ENCODE data around the gene CD46. TPM values are rescaled to one million over a fixed set of nuclear protein-coding genes. Genes with fewer than 3 reads are reported as not detected.

The CD46 gene
- polyA plus RNA-seq, 1 donor from 2014 or later: 393 TPM

DNA sequence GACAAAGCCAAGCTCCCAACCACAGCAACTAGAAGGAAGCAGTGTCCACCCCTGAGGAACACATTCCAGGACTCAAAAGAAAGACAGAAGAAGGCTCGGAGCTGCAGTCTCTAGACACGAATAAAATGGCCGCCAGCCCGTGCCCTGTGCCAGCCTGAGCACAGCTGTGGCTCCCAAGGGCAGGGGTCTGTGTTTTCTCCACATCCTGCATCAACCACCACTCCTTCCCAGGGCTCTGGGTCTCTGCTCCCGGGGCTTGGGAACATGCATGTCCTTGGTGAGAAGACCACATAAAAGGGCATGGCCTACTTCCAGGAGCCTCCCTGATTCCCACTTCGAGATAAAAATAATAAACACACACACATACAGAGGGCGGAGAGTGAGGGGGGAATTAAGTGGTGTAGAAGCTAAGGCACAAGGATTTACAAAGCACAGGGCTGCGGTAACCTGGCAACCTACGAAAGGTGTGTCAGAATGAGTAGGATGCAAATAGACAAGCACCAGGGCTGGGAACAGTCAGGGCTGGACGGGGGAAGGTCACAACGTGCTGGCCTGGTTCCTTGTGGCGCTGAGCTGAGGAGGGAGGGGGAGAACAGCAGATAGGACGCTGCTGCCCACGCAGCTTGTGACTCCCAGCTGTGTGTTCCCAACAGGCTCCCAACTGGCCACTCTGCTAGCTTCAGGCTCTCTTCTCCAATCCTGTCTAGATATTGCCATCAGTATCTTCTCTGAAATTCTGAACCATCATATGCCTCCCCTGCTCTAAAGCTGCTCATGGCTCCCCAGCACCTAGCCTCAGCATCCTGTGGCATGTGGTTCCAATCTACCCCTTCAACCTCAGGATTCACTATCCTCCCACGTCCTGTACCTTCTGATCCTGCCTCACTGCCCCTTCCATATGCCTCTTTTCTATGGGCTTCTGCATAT lies 86.6 kb downstream of the CD46 start:
- Histone ChIP-seq H3K4me3 (ENCODE audit: low read length) (no peak overlapping the region), H3K27ac (ENCODE audit: low read length) (no peak overlapping the region), H2AFZ (ENCODE audit: low read depth, low read length) (no peak overlapping the region)

DNA sequence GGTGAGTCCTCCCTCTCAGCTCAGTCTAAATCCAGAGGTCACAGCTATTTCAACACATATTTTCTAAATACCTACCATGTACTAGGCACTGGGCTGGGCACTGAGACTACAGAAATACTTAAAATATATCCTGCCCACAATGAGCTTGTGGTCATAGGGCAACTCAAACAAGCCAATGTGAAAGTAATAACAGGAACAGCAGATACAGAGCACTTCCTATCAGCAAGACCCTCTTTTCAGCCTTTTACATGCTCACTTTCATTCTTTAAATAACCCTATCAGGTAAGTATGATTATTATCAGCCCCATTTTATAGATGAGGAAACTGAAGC lies 87.2 kb downstream of the CD46 start:
- Histone ChIP-seq H3K4me3 (ENCODE audit: low read length) (no peak overlapping the region), H2AFZ (ENCODE audit: low read depth, low read length) (no peak overlapping the region), H3K79me2 (replicated peaks; ENCODE audit: insufficient read depth, low read length) (no peaks in the 10 kb centered on the region), H3K27me3 (ENCODE audit: insufficient read depth, low read depth, low read length) (no peaks in the 10 kb centered on the region), H3K9me2 (ENCODE audit: insufficient read depth, low read length) (no peaks in the 10 kb centered on the region), H3K9ac (ENCODE audit: low read length) (no peak overlapping the region), H3K4me2 (ENCODE audit: low read length) (no peak overlapping the region), H4K20me1 (ENCODE audit: insufficient read depth) (no peaks in the 10 kb centered on the region), H3K36me3 (ENCODE audit: insufficient read depth, low read length) (no peaks in the 10 kb centered on the region), H3K9me3 (ENCODE audit: low read length) (no peaks in the 10 kb centered on the region), H3F3A (ENCODE audit: insufficient read depth, low read length, poor library complexity, severe bottlenecking) (no peaks in the 10 kb centered on the region), H3K27ac (ENCODE audit: low read length) (no peak overlapping the region)
- TF ChIP-seq TAF1 (IDR thresholded peaks at IDR 0.05; ENCODE audit: low read depth) (no peak), RAD21 (conservative IDR thresholded peaks at IDR 0.05) (no peak)

More for the DNA sequence above, 86.6 kb downstream of the CD46 start:
- H3K4me2 ChIP-seq (ENCODE audit: low read length): no peak overlapping the region
- H3K9me3 ChIP-seq (ENCODE audit: low read length): no peaks in the 10 kb centered on the region
- H3K9me2 ChIP-seq (ENCODE audit: insufficient read depth, low read length): no peaks in the 10 kb centered on the region
- TF ChIP-seq SMC3 (conservative IDR thresholded peaks at IDR 0.05; ENCODE audit: poor library complexity) (no peak), EP300 (conservative IDR thresholded peaks at IDR 0.05; ENCODE audit: poor library complexity, severe bottlenecking) (no peak), EZH2 (IDR thresholded peaks at IDR 0.05; ENCODE audit: borderline replicate concordance, insufficient read depth, low read length, poor library complexity, severe bottlenecking) (no peak), TAF1 (IDR thresholded peaks at IDR 0.05; ENCODE audit: low read depth) (no peak), POLR2AphosphoS5 (IDR thresholded peaks at IDR 0.05) (no peak)
- TF ChIP-seq, protein P1, sequence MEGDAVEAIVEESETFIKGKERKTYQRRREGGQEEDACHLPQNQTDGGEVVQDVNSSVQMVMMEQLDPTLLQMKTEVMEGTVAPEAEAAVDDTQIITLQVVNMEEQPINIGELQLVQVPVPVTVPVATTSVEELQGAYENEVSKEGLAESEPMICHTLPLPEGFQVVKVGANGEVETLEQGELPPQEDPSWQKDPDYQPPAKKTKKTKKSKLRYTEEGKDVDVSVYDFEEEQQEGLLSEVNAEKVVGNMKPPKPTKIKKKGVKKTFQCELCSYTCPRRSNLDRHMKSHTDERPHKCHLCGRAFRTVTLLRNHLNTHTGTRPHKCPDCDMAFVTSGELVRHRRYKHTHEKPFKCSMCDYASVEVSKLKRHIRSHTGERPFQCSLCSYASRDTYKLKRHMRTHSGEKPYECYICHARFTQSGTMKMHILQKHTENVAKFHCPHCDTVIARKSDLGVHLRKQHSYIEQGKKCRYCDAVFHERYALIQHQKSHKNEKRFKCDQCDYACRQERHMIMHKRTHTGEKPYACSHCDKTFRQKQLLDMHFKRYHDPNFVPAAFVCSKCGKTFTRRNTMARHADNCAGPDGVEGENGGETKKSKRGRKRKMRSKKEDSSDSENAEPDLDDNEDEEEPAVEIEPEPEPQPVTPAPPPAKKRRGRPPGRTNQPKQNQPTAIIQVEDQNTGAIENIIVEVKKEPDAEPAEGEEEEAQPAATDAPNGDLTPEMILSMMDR (IDR thresholded peaks at IDR 0.05; ENCODE audit: poor library complexity, severe bottlenecking): no peak
- TF ChIP-seq, protein P2, sequence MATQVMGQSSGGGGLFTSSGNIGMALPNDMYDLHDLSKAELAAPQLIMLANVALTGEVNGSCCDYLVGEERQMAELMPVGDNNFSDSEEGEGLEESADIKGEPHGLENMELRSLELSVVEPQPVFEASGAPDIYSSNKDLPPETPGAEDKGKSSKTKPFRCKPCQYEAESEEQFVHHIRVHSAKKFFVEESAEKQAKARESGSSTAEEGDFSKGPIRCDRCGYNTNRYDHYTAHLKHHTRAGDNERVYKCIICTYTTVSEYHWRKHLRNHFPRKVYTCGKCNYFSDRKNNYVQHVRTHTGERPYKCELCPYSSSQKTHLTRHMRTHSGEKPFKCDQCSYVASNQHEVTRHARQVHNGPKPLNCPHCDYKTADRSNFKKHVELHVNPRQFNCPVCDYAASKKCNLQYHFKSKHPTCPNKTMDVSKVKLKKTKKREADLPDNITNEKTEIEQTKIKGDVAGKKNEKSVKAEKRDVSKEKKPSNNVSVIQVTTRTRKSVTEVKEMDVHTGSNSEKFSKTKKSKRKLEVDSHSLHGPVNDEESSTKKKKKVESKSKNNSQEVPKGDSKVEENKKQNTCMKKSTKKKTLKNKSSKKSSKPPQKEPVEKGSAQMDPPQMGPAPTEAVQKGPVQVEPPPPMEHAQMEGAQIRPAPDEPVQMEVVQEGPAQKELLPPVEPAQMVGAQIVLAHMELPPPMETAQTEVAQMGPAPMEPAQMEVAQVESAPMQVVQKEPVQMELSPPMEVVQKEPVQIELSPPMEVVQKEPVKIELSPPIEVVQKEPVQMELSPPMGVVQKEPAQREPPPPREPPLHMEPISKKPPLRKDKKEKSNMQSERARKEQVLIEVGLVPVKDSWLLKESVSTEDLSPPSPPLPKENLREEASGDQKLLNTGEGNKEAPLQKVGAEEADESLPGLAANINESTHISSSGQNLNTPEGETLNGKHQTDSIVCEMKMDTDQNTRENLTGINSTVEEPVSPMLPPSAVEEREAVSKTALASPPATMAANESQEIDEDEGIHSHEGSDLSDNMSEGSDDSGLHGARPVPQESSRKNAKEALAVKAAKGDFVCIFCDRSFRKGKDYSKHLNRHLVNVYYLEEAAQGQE (IDR thresholded peaks at IDR 0.05; ENCODE audit: borderline replicate concordance): no peak
- no peaks in the 10 kb centered on the region for H4K20me1 ChIP-seq (ENCODE audit: insufficient read depth)
- H3K9ac ChIP-seq (ENCODE audit: low read length): no peak overlapping the region
- no peaks in the 10 kb centered on the region for H3K27me3 ChIP-seq (ENCODE audit: insufficient read depth, low read depth, low read length)
- no peaks in the 10 kb centered on the region for H3F3A ChIP-seq (ENCODE audit: insufficient read depth, low read length, poor library complexity, severe bottlenecking)
- H3K36me3 ChIP-seq (ENCODE audit: insufficient read depth, low read length): no peaks in the 10 kb centered on the region
- no peaks in the 10 kb centered on the region for H3K79me2 ChIP-seq (replicated peaks; ENCODE audit: insufficient read depth, low read length)

Data from neural cell (in vitro differentiated cells).